WERI-Rb-1 (cell line): Measurements from ENCODE around the gene PITPNB.

Experiments
- DNase-seq: peaks from one replicate; pipeline ENCODE4 v3.0.0-alpha.2; 2020
- H3K27ac ChIP-seq: fragments of 250-450 bp; sonication (Bioruptor Pico); 2 replicates; pipeline ENCODE4 v1.5.1; 2020; ENCODE audit warnings: mild to moderate bottlenecking, moderate library complexity
- H3K27me3 ChIP-seq: fragments of 250-450 bp; sonication (Bioruptor Pico); 2 replicates; pipeline ENCODE4 v1.5.1; 2021; ENCODE audit warnings: mild to moderate bottlenecking, low read depth, moderate library complexity; ENCODE audit not compliant: insufficient read depth, severe bottlenecking
- H3K36me3 ChIP-seq: fragments of 250-450 bp; sonication (Bioruptor Pico); 2 replicates; pipeline ENCODE4 v1.5.1; 2020; ENCODE audit warnings: mild to moderate bottlenecking, moderate library complexity
- H3K4me3 ChIP-seq: 2 replicates; pipeline ENCODE4 v1.5.1; 2011; ENCODE audit warnings: low read depth, mild to moderate bottlenecking, control low read depth, low read length
- H3K9me3 ChIP-seq: fragments of 250-450 bp; sonication (Bioruptor Pico); 2 replicates; pipeline ENCODE4 v1.5.1; 2021; ENCODE audit warnings: mild to moderate bottlenecking, moderate library complexity; ENCODE audit not compliant: severe bottlenecking
- TF ChIP-seq, protein P1 (sequence below): IDR thresholded peaks from 2 replicates; pipeline ENCODE4 v1.5.1; 2011; ENCODE audit warnings: low read depth, mild to moderate bottlenecking, control low read depth, inconsistent platforms, low read length

The PITPNB gene

DNA sequence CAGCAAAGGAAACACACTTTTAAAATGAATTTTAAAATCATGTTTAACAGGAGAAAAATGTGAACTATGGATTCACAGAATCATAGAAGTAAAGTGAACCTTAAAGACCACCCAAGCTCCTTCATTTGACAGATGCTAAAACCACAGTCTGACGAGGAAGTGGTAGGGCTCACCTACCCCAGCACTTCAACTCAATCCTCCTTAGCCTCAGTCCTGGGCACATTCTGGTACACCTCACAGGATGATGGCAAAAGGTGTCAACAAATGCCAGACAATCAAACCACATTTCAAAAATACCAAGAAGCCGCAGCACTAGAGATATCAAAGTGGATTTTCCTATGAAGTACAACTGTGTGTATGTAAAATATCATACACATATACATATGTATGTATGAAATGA is 43.1 kb downstream of the PITPNB start:
- Histone ChIP-seq H3K36me3 (peaks cover 26% of the 10 kb centered on the region), H3K27me3 (no peaks in the 10 kb centered on the region), H3K9me3 (no peaks in the 10 kb centered on the region), H3K4me3 (no peak overlapping the region), H3K27ac (no peak overlapping the region)
- TF ChIP-seq, protein P1, sequence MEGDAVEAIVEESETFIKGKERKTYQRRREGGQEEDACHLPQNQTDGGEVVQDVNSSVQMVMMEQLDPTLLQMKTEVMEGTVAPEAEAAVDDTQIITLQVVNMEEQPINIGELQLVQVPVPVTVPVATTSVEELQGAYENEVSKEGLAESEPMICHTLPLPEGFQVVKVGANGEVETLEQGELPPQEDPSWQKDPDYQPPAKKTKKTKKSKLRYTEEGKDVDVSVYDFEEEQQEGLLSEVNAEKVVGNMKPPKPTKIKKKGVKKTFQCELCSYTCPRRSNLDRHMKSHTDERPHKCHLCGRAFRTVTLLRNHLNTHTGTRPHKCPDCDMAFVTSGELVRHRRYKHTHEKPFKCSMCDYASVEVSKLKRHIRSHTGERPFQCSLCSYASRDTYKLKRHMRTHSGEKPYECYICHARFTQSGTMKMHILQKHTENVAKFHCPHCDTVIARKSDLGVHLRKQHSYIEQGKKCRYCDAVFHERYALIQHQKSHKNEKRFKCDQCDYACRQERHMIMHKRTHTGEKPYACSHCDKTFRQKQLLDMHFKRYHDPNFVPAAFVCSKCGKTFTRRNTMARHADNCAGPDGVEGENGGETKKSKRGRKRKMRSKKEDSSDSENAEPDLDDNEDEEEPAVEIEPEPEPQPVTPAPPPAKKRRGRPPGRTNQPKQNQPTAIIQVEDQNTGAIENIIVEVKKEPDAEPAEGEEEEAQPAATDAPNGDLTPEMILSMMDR: no peak
- no peak for DNase-seq

DNA sequence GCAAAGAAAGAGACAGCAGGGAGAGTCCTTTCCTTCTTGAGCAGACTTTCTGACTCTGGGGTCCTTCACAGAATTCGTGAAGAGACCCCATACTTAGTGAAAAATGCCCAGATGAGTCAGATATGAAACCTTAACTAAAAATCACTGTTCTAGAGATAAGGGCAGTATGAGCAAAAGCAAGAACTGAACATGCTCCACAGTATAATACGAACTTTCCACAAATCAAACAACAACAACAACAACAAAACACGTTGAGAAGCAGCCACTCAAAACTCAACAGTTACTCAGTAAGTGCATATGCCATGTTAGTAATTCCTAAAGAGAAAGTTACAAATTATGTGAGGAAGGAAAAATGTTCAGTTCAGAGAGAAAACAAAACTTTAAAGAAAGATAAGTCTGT is 44.3 kb downstream of the PITPNB start:
- H3K27me3 ChIP-seq: no peaks in the 10 kb centered on the region
- peaks cover 38% of the 10 kb centered on the region for H3K36me3 ChIP-seq

DNA sequence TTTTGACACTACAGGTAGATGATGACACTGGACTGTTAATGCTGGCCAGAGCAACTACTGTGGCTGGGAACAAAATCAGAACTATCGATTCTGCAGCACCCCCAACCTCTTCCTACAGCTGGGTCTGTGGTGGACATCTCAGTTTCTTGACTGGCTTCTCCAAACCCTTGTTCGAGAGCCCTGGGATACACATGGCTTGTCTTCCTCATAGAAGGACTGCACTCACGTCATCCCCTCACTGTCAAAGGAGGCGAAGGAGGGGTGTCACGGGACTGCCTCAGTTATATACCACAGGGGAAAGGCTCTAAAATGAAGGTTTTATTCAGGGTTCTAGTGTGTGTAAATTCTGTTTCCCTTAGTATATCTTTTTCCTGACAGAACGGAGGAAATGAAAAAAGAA is 44.9 kb downstream of the PITPNB start:
- TF ChIP-seq, protein P1: no peak
- no peak overlapping the region for H3K4me3 ChIP-seq
- DNase-seq: no peak
- no peaks in the 10 kb centered on the region for H3K27me3 ChIP-seq
- H3K27ac ChIP-seq: no peak overlapping the region
- no peaks in the 10 kb centered on the region for H3K9me3 ChIP-seq
- peaks cover 39% of the 10 kb centered on the region for H3K36me3 ChIP-seq

More for the DNA sequence above, 44.3 kb downstream of the PITPNB start:
- Histone ChIP-seq H3K9me3 (no peaks in the 10 kb centered on the region), H3K27ac (no peak overlapping the region), H3K4me3 (no peak overlapping the region)
- DNase-seq: no peak
- TF ChIP-seq, protein P1: no peak

DNA sequence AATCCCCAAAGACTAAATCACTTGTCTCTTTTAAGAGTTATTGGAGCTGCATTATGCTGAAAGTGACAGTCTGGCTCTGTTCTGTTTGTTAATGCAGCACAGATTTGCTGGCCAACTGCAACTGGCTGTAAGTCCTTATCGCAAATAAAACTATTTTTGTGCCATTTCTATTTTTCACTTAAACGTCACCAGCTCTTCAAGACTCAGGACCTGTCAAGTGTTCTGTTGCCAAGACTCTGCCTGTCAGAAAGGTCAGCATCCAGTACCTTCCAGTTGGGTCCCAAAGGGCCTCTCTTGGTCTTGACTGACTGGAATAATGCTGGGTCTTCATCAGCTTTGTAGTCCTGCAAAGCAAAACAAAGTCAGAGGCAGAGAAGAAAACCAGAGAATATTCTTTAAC is 45.6 kb downstream of the PITPNB start:
- H3K9me3 ChIP-seq: no peaks in the 10 kb centered on the region
- H3K4me3 ChIP-seq: no peak overlapping the region
- peaks cover 39% of the 10 kb centered on the region for H3K36me3 ChIP-seq
- no peak for DNase-seq
- H3K27ac ChIP-seq: peak overlapping the region; percentile 17; the same call in 1 of the 2 replicates
- H3K27me3 ChIP-seq: no peaks in the 10 kb centered on the region
- TF ChIP-seq, protein P1: no peak

DNA sequence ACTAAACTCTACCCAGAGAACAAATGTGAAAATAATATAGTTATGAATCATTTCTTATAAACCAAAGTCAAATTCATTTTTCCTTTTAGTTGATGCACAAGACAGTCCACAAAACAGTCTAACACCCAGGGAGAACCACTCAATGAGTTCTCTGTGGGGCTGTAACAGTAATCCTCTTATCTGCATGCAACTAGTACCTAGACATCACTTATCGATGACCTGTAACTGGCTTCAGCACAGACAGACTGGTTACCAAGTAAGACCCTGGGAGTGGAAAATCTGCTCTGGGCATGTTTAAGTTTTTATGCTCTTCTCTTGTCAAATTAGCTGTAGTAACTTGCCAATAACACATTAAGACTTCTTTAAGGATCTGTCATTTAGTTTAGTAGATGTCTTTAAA is 46.6 kb downstream of the PITPNB start:
- TF ChIP-seq, protein P1: no peak
- Histone ChIP-seq H3K27ac (peak overlapping the region; percentile 17), H3K27me3 (no peaks in the 10 kb centered on the region), H3K4me3 (no peak overlapping the region), H3K36me3 (peaks cover 39% of the 10 kb centered on the region), H3K9me3 (no peaks in the 10 kb centered on the region)
- no peak for DNase-seq

DNA sequence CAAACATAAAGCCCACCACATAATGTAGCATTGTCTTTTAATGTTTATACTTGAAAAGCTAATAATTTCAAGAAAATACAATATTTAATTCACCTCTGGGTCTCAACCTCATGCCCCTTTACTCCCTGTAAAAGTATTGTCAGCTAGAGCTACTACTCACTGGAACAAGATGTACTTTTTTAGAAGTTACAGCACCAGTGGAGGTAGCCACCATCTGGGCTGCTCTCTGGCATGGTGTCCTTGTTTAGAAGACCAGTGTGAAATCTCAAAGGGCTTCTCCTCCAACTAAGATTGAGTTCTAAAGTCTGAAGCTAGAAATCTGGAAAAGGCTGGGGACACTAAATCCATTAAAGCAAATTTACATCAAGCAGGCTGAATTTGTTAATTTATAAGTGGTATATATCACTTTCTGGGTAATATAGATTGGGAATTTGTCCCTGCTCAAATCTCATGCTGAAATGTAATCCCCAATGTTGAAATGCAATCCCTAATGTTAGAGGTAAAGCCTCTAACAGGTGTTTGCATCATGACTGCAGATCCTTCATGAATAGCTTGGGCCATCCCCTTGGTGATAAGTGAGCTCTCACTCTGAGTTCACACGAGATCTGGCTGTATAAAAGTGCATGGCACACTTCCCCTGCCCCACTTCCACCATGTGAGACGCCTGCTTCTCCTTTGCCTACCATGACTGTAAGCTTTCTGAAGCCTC is 47.6 kb downstream of the PITPNB start:
- TF ChIP-seq, protein P1: no peak
- Histone ChIP-seq H3K36me3 (peaks cover 35% of the 10 kb centered on the region), H3K27me3 (no peaks in the 10 kb centered on the region), H3K4me3 (no peak overlapping the region), H3K9me3 (no peaks in the 10 kb centered on the region), H3K27ac (no peak overlapping the region)
- DNase-seq: no peak
